K562 (cell line): ENCODE data around the gene ATP9A. TPM values are rescaled to one million over a fixed set of nuclear protein-coding genes. Genes with fewer than 3 reads are reported as not detected.
A peak's percentile ranks its signal among the peaks of the same experiment; 100 is the strongest.

Experiments
- AFF1 ChIP-seq, 2 experiments: fragments of 450-650 bp; IDR thresholded peaks; 2 replicates each; pipeline ENCODE4 v1.6.1; 2018; ENCODE audit warnings: mild to moderate bottlenecking in 2 of 2, low read depth in 1 of 2; ENCODE audit not compliant: partially characterized antibody in 2 of 2
- CBFA2T2 ChIP-seq: fragments of 450-650 bp; conservative IDR thresholded peaks from 2 replicates; pipeline ENCODE4 v1.6.1; 2017; ENCODE audit warnings: mild to moderate bottlenecking
- E2F8 ChIP-seq: fragments of 450-650 bp; IDR thresholded peaks from 2 replicates; pipeline ENCODE4 v1.7.1; 2018; ENCODE audit warnings: mild to moderate bottlenecking, low read depth; ENCODE audit not compliant: partially characterized antibody
- EP300 ChIP-seq: IDR thresholded peaks from 2 replicates; pipeline ENCODE4 v1.6.1; 2012; ENCODE audit warnings: low read length, improper control_type of control experiment
- FOXP4 ChIP-seq: sonication (generic); formaldehyde crosslinking; IDR thresholded peaks from 2 replicates; pipeline ENCODE4 v1.8.0; 2022; ENCODE audit warnings: mild to moderate bottlenecking, missing genetic modification reagents, borderline replicate concordance
- MEF2A ChIP-seq: IDR thresholded peaks from 2 replicates; pipeline ENCODE4 v1.6.1; 2011; ENCODE audit warnings: low read depth, mild to moderate bottlenecking, low read length, moderate library complexity; ENCODE audit not compliant: control insufficient read depth
- MITF ChIP-seq: IDR thresholded peaks from 2 replicates; pipeline ENCODE4 v1.6.1; 2014; ENCODE audit warnings: antibody characterized with exemption
- MYC ChIP-seq, 2 experiments: fragments of 250-450 bp in 1 of 2; sonication (Bioruptor Pico) in 1 of 2; IDR thresholded peaks; 2 replicates each; pipeline versions ENCODE4 v1.5.1 to v1.6.1; 2012 to 2021; ENCODE audit warnings: low read depth in 2 of 2, borderline replicate concordance in 1 of 2, improper control_type of control experiment in 1 of 2, low read length in 1 of 2, mild to moderate bottlenecking in 1 of 2, moderate library complexity in 1 of 2
- NR2C2 ChIP-seq, 2 experiments: fragments of 200-800 bp in 1 of 2; sonication (Bioruptor generic) in 1 of 2; sonication (generic) in 1 of 2; formaldehyde crosslinking in 1 of 2; IDR thresholded peaks; 2 replicates each; pipeline versions ENCODE4 v1.6.1 to v1.8.0; 2016 to 2022; ENCODE audit warnings: mild to moderate bottlenecking in 1 of 2, missing compliant biosample characterization in 1 of 2, missing genetic modification characterization in 1 of 2, missing genetic modification reagents in 1 of 2
- SP1 ChIP-seq: sonication (generic); formaldehyde crosslinking; IDR thresholded peaks from 2 replicates; pipeline ENCODE4 v1.8.1; 2022; ENCODE audit warnings: mild to moderate bottlenecking, missing genetic modification reagents
- TOE1 ChIP-seq, 2 experiments: fragments of 450-650 bp in 1 of 2; sonication (generic) in 1 of 2; formaldehyde crosslinking in 1 of 2; IDR thresholded peaks; 2 replicates each; pipeline versions ENCODE4 v1.7.1 to v1.8.0; 2016 to 2022; ENCODE audit warnings: borderline replicate concordance in 2 of 2, mild to moderate bottlenecking in 2 of 2, antibody characterized with exemption in 1 of 2, inconsistent platforms in 1 of 2, low read depth in 1 of 2, missing genetic modification reagents in 1 of 2, moderate library complexity in 1 of 2
- ZKSCAN8 ChIP-seq: fragments of 200-800 bp; sonication (Bioruptor generic); IDR thresholded peaks from 2 replicates; pipeline ENCODE4 v1.6.1; 2016; ENCODE audit warnings: missing genetic modification characterization, missing compliant biosample characterization
- ZNF384 ChIP-seq: IDR thresholded peaks from 2 replicates; pipeline ENCODE4 v1.6.1; 2012; ENCODE audit warnings: low read depth, low read length, improper control_type of control experiment
- polyA plus RNA-seq, 8 experiments: library from polyadenylated mRNA; depleted of rRNA in 4 of 8; stranded (reverse) in 5 of 8; unstranded in 3 of 8; fragments of >200 nt; fragmentation: Nextera tagmentation in 2 of 8; fragmentation: Illumina TruSeq in 1 of 8; extraction: Ambion mirVana in 2 of 8; extraction: Trizol in 1 of 8; gene quantifications; 2 replicates each; pipeline versions ENCODE4 v1.2.1 to v1.2.3, GENCODE V29; 2011 to 2014; ENCODE audit warnings: inconsistent platforms in 1 of 8, missing spikeins in 1 of 8
- total RNA-seq, 7 experiments: library from RNA; depleted of rRNA in 6 of 7; stranded (reverse); fragments of >200 nt in 6 of 7; fragmentation: Illumina TruSeq in 2 of 7; extraction: Trizol in 2 of 7; gene quantifications; 2 replicates each; pipeline versions ENCODE4 v1.2.1 to v1.2.3, GENCODE V29; 2011 to 2021; ENCODE audit warnings: low replicate concordance in 1 of 7

Gene ATP9A
- total and polyA plus RNA-seq, 9 of the 15 experiments (the other 6 are each of a cell fraction or from before 2014, with no cell fraction given) = 0.18 to 0.62 (median 0.29) TPM

- TF ChIP-seq AFF1 (IDR thresholded peaks at IDR 0.05; ENCODE audit: low read depth in 1 of 2, partially characterized antibody in 2 of 2) (no peak), E2F8 (peak; percentile 54), FOXP4 (CRISPR knock-in tag) (peak; percentile 70; the same call in 1 of the 2 replicates), EP300 (peak; percentile 63), NR2C2 (CRISPR knock-in tag; IDR thresholded peaks at IDR 0.05) (peak; percentile 77), NR2C2 (tag; IDR thresholded peaks at IDR 0.05) (peak; percentile 35), SP1 (CRISPR knock-in tag) (peak; percentile 61), MYC (IDR thresholded peaks at IDR 0.05; ENCODE audit: low read depth, low read length) (peak; percentile 97), MYC (CRISPR knock-in tag; IDR thresholded peaks at IDR 0.05; ENCODE audit: borderline replicate concordance, low read depth) (no peak), TOE1 (IDR thresholded peaks at IDR 0.05; ENCODE audit: borderline replicate concordance) (peak; percentile 58; the same call in 1 of the 2 replicates), TOE1 (CRISPR knock-in tag; IDR thresholded peaks at IDR 0.05; ENCODE audit: borderline replicate concordance, low read depth) (0 out of 2 replicates have a peak, but pooled peaks have one; percentile 51), MEF2A (peak; percentile 46; the same call in 1 of the 2 replicates), ZNF384 (0 out of 2 replicates have a peak, but pooled peaks have one; percentile 7), MITF (peak; percentile 60; the same call in 1 of the 2 replicates), ZKSCAN8 (peak; percentile 42; the same call in 1 of the 2 replicates), CBFA2T2 (peak; percentile 38; the same call in 1 of the 2 replicates)
Measured at GRCh38 chr20:51595058-51595532, 173.1 kb downstream of the ATP9A start (continued).
